Left colon (tissue), 2 donors: Measurements from ENCODE around the gene DACH1. TPM values are rescaled to one million over a fixed set of nuclear protein-coding genes. Genes with fewer than 3 reads are reported as not detected.
"Not testable (repeated sequence)": the region's sequence is repeated elsewhere in the genome, so short reads cannot be mapped to it uniquely, and the experiment has no call there.

Source experiments
- ATAC-seq: fragments of 200-7000 bp; cut with Tn5 transposase; one replicate; pipeline ENCODE4 v1.9.1; 2020; ENCODE audit warnings: mild to moderate bottlenecking, moderate library complexity
- DNase-seq, 2 donors: peaks; one replicate each; pipeline ENCODE4 v3.0.0-alpha.2; 2020
- intact Hi-C, 2 donors: fragments of 100-400 bp; cut with DNase I in 1 of 2; cut with micrococcal nuclease in 1 of 2; formaldehyde crosslinking; loops; one replicate each; pipeline versions ENCODE4 v1.11.2 to v1.14.0; 2022; cut with DNase I, micrococcal nuclease
- long read RNA-seq: library from polyadenylated mRNA; unstranded; transcript quantifications from one replicate; pipeline ENCODE4 v2.0.0, GENCODE V29; 2021
- total RNA-seq, 2 donors: library from RNA; stranded (reverse); fragmentation: NEBNext Ultra II Directional; extraction: Animal tissue kit (Norgen Biotek cat#: 25700); gene quantifications; one replicate each; pipeline ENCODE4 v1.2.1, GENCODE V29; 2021
- donor health status: DM: no; HTN: no; CAD: no.
- donor health status: DM: yes; HTN: yes; CAD: no.

The DACH1 gene
- 1 to 10 TPM; 5.3 to 5.4 TPM for total RNA-seq
- long read RNA-seq, full-length matches to known transcripts = 3 of 5 reads
- long read RNA-seq, partial matches to known transcripts = 0 of 5 reads
- long read RNA-seq, other reads (novel, unspliced or antisense) = 2 of 5 reads

DNA sequence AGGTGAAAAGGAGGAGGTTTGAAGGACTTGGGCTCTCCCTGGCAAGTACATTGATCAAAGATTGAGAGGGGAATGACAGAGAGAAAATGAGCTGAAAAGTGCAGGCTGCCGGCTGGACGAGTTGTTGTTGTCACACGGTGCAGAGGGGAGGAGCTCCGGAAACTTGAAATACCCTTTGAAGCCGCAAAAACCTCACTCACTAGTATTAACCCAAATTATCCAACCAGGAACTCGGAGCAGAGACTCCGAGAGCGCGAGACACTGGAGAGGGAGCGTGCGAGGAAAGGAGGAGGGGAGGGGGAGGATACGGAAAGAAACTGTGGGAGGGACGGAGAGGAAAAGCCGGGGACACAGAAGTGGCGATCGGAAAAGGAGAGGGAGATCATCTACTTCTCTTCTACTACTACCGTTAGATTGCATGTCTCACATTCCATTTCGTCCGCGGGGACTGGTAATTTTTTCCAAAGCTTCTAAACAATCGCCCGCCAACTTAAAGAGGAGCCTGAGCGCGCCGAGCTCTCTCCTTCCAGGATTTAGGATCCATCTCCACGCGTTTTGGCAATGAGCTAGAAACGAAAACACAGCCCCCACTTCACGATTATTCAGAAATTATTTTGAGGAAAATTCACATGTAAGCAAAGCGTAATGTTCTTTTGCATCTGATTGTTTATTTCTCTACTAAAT, at the start of gene DACH1:
DACH1 (minus strand) TSS at position 74 of the 684 bp plus-strand sequence.
- peak; percentile 57 to 74 for DNase-seq
- intact Hi-C loops = no loop called here

DNA sequence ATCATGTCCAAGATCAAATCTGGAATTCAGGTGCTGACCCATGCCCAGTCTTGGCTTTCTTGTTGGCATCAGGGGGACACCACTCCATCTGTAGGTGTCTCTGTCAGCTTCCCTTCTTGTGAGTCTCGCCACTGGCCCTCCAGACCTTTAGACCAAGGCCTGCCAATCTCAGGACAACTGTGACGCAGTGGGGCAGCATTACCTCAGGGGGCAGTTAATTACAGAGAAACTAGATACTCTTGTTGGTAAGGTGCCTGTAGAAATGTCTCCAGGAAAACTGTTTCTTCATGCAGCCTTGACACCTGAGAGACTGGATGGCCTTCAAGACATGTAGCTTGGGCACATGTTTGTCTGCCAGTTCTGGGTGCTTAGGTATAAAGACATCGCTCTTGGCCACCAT, 46.7 kb upstream of the DACH1 start:
- DNase-seq (no peak), ATAC-seq (no peak)
- intact Hi-C loops = no loop called here

More for the DNA sequence above, at the start of gene DACH1:
- peak; percentile 67 for ATAC-seq

GRCh38 chr13:71912524-71912923, 45.5 kb upstream of the DACH1 start:
- intact Hi-C loops = no loop called here
- DNase-seq = no peak
- no peak for ATAC-seq

- ATAC-seq (no peak), DNase-seq (no peak)
- intact Hi-C loops = no loop called here
These were observed 39.4 kb upstream of the DACH1 start for GRCh38 chr13:71906448-71906847.

GRCh38 chr13:71902676-71903075, 35.7 kb upstream of the DACH1 start:
- intact Hi-C loops = no loop called here
- no peak for DNase-seq
- ATAC-seq = no peak

- DNase-seq, ATAC-seq, intact Hi-C loops: not testable (repeated sequence)
These were observed 26.5 kb upstream of the DACH1 start for GRCh38 chr13:71893506-71893905.

GRCh38 chr13:71886880-71887279, 19.9 kb upstream of the DACH1 start:
- ATAC-seq (no peak), DNase-seq (no peak)
- intact Hi-C loops = no loop called here

DNA sequence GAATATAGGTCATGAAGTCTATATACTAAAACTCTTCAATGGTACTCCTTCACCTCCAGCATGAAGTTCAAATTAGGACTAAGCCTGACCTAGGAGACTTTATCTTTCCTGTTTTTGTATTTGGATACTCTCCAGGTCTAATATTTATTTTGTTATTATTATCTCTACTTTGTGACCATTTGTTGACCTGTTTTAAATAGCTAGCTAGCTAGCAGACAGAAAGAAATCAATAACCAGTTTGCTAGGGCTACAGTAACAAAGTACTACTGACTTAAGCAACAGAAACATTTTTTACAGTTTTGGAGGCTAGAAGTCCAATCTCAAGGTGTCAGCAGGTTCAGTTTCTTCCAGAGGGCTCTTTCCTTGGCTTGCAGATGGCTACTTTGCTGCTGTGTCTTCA, 15.1 kb upstream of the DACH1 start:
- no peak for ATAC-seq
- no peak for DNase-seq
- intact Hi-C loops = no loop called here

GRCh38 chr13:71880753-71881541, 13.9 kb upstream of the DACH1 start:
- ATAC-seq (no peak), DNase-seq (no peak)
- intact Hi-C loops = no loop called here

GRCh38 chr13:71879808-71880344, 12.9 kb upstream of the DACH1 start:
- intact Hi-C loops = no loop called here
- ATAC-seq (no peak), DNase-seq (no peak)

DNA sequence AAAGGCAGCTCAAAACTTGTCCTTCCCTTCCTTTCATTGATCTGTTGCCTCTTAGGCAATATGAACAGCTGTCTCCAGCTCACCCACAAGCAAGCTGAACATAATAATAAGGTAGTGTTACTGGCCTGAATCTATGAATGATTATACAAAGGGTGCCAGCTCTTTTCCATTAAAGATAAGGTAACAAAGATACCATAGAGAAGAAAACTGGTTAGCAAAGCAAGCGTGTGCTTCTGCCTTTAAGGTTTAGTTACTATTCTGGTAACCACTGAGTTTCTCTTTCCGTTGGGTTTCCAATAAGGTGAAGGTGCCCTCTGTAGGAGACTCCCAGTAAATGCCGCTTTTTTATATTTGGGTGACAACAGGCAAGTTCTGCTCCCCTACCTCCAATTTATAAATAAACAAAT, 12.1 kb upstream of the DACH1 start:
- ATAC-seq (peak; percentile 81), DNase-seq (no peak)
- intact Hi-C loops = no loop called here

DNA sequence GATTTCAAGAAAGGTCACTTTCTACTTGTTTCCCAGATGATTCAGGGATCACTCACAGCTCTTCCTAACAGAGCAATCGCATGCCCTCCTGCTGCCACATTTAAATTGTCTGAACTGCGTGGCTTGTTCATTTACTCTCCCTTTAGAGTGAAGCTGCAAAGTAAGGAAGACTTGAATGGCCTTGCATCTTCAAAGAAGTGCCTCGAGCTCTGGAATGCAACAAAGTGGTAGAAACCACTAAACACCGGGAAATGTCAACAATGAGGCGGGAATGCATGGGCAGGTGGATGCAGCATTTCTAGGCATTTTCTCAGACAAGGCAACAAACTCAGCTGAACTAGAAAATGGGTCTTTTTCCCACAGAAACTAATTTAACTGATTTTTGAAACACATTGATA, 10.3 kb upstream of the DACH1 start:
- ATAC-seq (no peak), DNase-seq (no peak)
- intact Hi-C loops = no loop called here

DNA sequence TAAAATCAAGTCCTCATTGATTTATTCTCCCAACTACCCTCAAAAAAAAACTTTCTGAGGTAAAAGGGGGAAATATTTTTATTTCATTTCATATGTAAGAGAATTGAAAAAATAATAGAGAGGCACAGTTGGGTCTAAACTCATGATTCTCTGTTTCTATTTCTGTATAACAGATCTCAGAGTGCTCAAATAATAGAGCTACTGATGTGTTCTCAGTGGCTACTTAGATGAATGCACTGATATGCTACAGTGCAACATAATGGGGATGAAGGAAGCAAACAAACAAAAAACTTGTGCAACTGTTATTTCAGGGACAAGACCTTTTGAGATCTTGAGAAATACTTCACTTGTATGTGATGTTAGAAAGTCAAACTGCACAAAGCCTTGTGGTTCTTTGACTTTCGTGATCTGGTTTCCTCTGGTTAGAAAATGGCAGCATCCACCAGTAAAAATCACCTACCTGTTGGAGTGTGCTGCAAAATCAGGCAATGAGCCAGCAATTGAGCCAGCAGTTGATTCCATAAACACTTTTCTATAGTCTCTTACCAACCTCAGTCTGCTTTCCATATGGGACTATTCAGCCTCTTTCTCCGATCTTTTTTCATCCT, 9.7 kb upstream of the DACH1 start:
- DNase-seq (no peak), ATAC-seq (no peak)
- intact Hi-C loops = no loop called here

DNA sequence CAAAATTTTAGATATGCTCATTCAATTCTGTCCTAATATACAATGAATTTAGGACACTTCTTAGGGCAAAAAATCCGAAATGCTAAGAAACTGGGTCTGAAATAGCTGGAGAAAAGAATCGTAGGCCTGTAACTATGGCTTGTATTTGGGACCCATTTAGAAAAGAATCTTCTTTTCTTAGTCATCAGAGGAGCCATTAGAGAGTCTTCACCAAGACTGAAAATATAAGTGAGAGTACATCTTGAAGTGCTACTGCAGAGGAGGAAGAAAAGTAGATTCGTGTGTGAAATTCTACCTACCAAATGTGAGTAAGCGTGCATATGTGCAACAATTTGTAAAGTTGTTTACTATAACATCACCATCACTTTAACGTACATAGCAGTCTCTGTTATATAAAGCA, 8.8 kb upstream of the DACH1 start:
- intact Hi-C loops = no loop called here
- DNase-seq = no peak
- ATAC-seq = no peak

- ATAC-seq (peak; percentile 85), DNase-seq (peak in 1 of 2 donors; percentile 30)
- intact Hi-C loops = no loop called here
These were observed 7.5 kb upstream of the DACH1 start for GRCh38 chr13:71874458-71874857.

- DNase-seq = no peak
- ATAC-seq = peak; percentile 74
- intact Hi-C loops = no loop called here
These were observed 6.6 kb upstream of the DACH1 start for GRCh38 chr13:71873418-71874247.

- intact Hi-C loops = no loop called here
- ATAC-seq (no peak), DNase-seq (no peak)
These were observed 4.8 kb upstream of the DACH1 start for GRCh38 chr13:71871844-71872243.

GRCh38 chr13:71871176-71871754, 4.3 kb upstream of the DACH1 start:
- intact Hi-C loops = no loop called here
- ATAC-seq (no peak), DNase-seq (no peak)
